AG04450 (cell line): ENCODE measurements around the gene CARS1. TPM values are rescaled to one million over a fixed set of nuclear protein-coding genes. Genes with fewer than 3 reads are reported as not detected.

Experiments
- CTCF ChIA-PET: fragments of 300-600, 350-600 bp; formaldehyde crosslinking; extraction: SDS; loops from one replicate; lab custom pipeline; 2022; ENCODE audit warnings: antibody characterized with exemption, inconsistent platforms; lab: Charles Lee
- POLR2A ChIA-PET: fragments of 350-600 bp; formaldehyde crosslinking; extraction: SDS; loops from one replicate; lab custom pipeline; 2021; ENCODE audit warnings: antibody characterized with exemption, inconsistent platforms; lab: Yijun Ruan, JAX
- DNase-seq: peaks from one replicate; pipeline ENCODE4 v3.0.0-alpha.2; 2011; ENCODE audit warnings: low read depth, low spot score
- H3K27ac ChIP-seq: one replicate; pipeline ENCODE4 v1.5.1; 2012; ENCODE audit warnings: low read depth, low read length, control low read depth
- H3K27me3 ChIP-seq: one replicate; pipeline ENCODE4 v1.6.0; 2012; ENCODE audit warnings: low read length; ENCODE audit not compliant: control insufficient read depth, insufficient read depth
- H3K4me3 ChIP-seq: 2 replicates; pipeline ENCODE4 v1.5.1; 2011; ENCODE audit warnings: mild to moderate bottlenecking, low read depth, low read length, control low read depth
- H3K9me3 ChIP-seq: 2 replicates; pipeline ENCODE4 v1.5.1; 2012; ENCODE audit warnings: low read length; ENCODE audit not compliant: control insufficient read depth, insufficient read depth
- polyA plus RNA-seq: library from polyadenylated mRNA; depleted of rRNA; stranded (reverse); fragments of >200 nt; gene quantifications from 2 replicates; pipeline ENCODE4 v1.2.3, GENCODE V29; 2011
- TF ChIP-seq, protein P1 (sequence below): IDR thresholded peaks from 2 replicates; pipeline ENCODE4 v1.5.1; 2011; ENCODE audit warnings: low read depth, low read length, control low read depth, inconsistent platforms

Gene CARS1
- polyA plus RNA-seq, 1 experiment: 139 TPM

DNA sequence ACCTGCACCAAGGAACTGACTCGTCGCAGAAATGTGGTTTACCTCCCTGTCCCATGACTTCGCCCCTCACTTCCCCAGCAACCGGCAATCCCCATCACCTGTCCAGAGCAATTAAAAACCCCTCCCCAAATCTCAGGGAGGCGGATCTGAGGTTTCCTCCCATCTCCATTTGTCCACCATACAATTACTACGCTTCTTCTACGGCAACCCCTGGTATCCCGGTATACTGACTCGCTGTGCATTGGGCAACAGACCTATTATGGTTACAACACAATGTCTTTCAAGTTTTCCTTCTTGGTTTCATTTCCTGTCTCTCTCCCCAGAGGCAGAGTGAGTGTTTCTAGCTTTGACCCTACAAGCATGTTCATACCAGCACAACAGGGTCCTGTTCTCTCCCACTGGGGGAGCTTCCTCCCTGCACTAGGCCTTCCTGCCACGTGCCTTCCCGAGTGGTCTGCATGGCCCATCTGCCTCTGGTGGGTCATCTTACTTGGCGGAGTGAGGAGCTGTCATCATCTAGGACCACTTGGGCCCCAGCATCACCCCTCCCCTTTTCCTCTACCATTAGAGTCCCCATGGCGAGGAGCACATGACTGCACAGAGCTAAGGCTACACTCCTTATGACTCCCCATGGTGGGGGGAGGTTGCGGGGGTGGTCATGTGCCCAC is 34.8 kb downstream of the CARS1 start:
- no peaks in the 10 kb centered on the region; the same call in 1 of the 2 replicates for H3K9me3 ChIP-seq
- no peak overlapping the region for H3K4me3 ChIP-seq
- no peaks in the 10 kb centered on the region for H3K27me3 ChIP-seq
- peak; percentile 20 for DNase-seq
- POLR2A ChIA-PET: interaction anchor here (0.6 kb wide), 2 partner anchors 16 to 90 kb away, joined by 3 read pairs; no protein-coding TSS in a partner anchor
- CTCF ChIA-PET: interaction anchor here (3.0 kb wide), 1 partner anchor 15 kb away, joined by 8 read pairs; no protein-coding TSS in a partner anchor
- peak overlapping the region; percentile 80 for H3K27ac ChIP-seq
- TF ChIP-seq, protein P1, sequence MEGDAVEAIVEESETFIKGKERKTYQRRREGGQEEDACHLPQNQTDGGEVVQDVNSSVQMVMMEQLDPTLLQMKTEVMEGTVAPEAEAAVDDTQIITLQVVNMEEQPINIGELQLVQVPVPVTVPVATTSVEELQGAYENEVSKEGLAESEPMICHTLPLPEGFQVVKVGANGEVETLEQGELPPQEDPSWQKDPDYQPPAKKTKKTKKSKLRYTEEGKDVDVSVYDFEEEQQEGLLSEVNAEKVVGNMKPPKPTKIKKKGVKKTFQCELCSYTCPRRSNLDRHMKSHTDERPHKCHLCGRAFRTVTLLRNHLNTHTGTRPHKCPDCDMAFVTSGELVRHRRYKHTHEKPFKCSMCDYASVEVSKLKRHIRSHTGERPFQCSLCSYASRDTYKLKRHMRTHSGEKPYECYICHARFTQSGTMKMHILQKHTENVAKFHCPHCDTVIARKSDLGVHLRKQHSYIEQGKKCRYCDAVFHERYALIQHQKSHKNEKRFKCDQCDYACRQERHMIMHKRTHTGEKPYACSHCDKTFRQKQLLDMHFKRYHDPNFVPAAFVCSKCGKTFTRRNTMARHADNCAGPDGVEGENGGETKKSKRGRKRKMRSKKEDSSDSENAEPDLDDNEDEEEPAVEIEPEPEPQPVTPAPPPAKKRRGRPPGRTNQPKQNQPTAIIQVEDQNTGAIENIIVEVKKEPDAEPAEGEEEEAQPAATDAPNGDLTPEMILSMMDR: no peak

DNA sequence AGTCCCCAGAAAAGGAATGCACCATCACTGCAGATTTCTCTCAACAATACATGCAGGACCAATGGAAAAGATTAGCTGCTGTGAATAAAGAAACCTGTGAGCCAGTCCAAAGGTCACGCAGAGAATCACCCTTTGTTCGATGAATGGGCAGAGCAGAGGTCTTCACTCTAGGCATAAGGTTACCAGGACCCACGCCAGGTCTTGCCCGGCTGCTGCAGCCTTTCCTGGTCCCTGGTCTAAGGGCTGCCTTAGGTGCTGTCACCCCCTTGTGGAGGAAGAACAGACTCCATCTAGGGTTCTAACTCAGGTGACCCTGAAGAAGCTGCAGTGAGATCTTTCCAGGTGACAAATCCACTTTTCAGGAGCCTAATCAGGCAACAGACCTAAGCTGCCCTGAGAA is 36.1 kb downstream of the CARS1 start:
- ChIA-PET POLR2A (no interaction called here), CTCF (interaction anchor here (0.6 to 1.5 kb wide), 3 partner anchors 12 to 390 kb away, joined by 3 to 6 read pairs (median 4); no protein-coding TSS in a partner anchor)
- no peaks in the 10 kb centered on the region for H3K27me3 ChIP-seq
- no peak overlapping the region for H3K4me3 ChIP-seq
- TF ChIP-seq, protein P1: peak; percentile 49
- DNase-seq: no peak
- H3K27ac ChIP-seq: no peak overlapping the region
- H3K9me3 ChIP-seq: peaks cover 4% of the 10 kb centered on the region

DNA sequence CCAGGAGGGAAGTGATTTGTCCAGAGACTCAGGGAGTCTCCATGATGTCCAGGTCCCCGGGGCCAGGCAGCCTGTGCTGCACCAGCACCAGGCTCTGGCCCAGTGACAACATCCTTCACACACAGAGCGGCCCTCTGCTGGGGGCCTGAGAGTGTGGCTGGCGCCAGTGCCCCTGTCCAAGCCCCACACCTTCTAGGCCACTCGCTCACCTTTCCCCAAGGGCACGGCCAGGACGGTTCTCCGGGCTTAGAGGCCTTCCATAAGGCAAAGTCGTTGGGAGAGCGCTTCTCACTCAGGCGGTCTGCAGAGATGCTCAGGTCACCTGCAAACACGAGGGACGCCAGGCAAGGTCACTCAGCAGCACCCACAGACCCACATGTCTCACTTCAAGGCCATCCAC is 37.2 kb downstream of the CARS1 start:
- POLR2A ChIA-PET: no interaction called here
- H3K9me3 ChIP-seq: peaks cover 4% of the 10 kb centered on the region
- no peaks in the 10 kb centered on the region for H3K27me3 ChIP-seq
- no peak for DNase-seq
- no peak overlapping the region for H3K4me3 ChIP-seq
- H3K27ac ChIP-seq: no peak overlapping the region
- TF ChIP-seq, protein P1: no peak
- CTCF ChIA-PET: no interaction called here

DNA sequence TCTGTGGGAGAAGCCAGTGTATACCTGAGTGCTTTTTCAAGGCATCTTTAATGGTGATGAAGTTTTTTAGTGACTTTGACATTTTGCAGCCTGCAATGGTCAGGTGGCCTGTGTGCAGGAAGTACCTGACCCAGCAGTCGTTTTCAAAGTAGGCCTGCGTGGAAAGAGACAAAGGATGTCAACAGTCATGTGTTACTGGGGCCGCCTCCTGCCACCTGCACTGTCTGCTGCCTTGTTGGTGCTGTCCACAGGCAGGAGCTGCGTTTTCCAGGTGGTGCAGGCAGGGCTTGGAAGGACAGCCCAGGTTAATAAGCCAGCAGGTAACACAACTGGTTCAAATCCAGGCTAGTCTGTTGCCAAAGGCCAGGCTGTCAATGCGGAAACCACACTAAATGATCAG is 38.6 kb downstream of the CARS1 start:
- TF ChIP-seq, protein P1: no peak
- H3K4me3 ChIP-seq: no peak overlapping the region
- H3K27ac ChIP-seq: no peak overlapping the region
- ChIA-PET POLR2A (no interaction called here), CTCF (no interaction called here)
- no peak for DNase-seq
- H3K9me3 ChIP-seq: peaks cover 4% of the 10 kb centered on the region
- no peaks in the 10 kb centered on the region for H3K27me3 ChIP-seq

DNA sequence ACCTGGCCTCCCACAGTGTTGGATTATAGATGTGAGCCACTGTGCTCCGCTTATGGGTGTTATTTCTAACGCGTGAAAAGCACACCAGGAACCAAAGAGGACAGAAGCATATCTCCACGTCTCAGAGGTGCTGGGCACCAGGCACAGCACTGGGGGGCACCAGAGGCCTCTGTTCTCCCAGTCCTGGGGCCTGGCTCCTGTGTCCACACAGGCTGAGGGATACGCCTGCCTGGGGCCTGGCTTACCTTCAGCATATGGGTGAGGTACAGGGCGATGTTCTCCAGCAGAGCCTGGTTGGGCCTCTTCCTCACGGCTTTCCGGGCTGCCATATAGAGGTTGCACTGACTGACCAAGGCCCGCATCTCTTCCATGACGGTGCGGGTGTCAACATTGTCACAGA is 40.4 kb downstream of the CARS1 start:
- H3K4me3 ChIP-seq: no peak overlapping the region
- ChIA-PET CTCF (interaction anchor here (1.3 kb wide), 1 partner anchor 20 kb away, joined by 5 read pairs; no protein-coding TSS in a partner anchor), POLR2A (no interaction called here)
- H3K27me3 ChIP-seq: no peaks in the 10 kb centered on the region
- no peak overlapping the region for H3K27ac ChIP-seq
- H3K9me3 ChIP-seq: peaks cover 4% of the 10 kb centered on the region
- TF ChIP-seq, protein P1: no peak
- no peak for DNase-seq
